GM19324 (cell line): ENCODE data around the gene TNIP2.

Experiments used
- ATAC-seq: cut with Tn5 transposase; IDR thresholded peaks from one replicate; pipeline ENCODE4 v1.9.1; 2021; ENCODE audit warnings: mild to moderate bottlenecking, moderate library complexity; ENCODE audit not compliant: unreplicated experiment, low FRiP score

The TNIP2 gene

GRCh38 chr4:2725380-2725779 lies 30.8 kb downstream of the TNIP2 start:
- no peak for ATAC-seq

- no peak for ATAC-seq
Measured at GRCh38 chr4:2723751-2724150, 32.4 kb downstream of the TNIP2 start.

GRCh38 chr4:2722033-2722432 lies 34.1 kb downstream of the TNIP2 start:
- ATAC-seq = no peak

- no peak for ATAC-seq
Measured at GRCh38 chr4:2721586-2721985, 34.5 kb downstream of the TNIP2 start.

GRCh38 chr4:2716236-2716635 lies 39.9 kb downstream of the TNIP2 start:
- ATAC-seq = no peak

- ATAC-seq = no peak
Measured at GRCh38 chr4:2715426-2715825, 40.7 kb downstream of the TNIP2 start.

GRCh38 chr4:2714918-2715317 lies 41.2 kb downstream of the TNIP2 start:
- ATAC-seq = no peak

GRCh38 chr4:2714061-2714770 lies 41.9 kb downstream of the TNIP2 start:
- ATAC-seq = no peak

GRCh38 chr4:2713337-2713736 lies 42.8 kb downstream of the TNIP2 start:
- no peak for ATAC-seq

- no peak for ATAC-seq
Measured at GRCh38 chr4:2712261-2712842, 43.8 kb downstream of the TNIP2 start.

- ATAC-seq = no peak
Measured at GRCh38 chr4:2702770-2703169, 53.4 kb downstream of the TNIP2 start.

- no peak for ATAC-seq
Measured at GRCh38 chr4:2702361-2702760, 53.8 kb downstream of the TNIP2 start.

- ATAC-seq = no peak
Measured at GRCh38 chr4:2700031-2700430, 56.1 kb downstream of the TNIP2 start.

GRCh38 chr4:2699534-2699933 lies 56.6 kb downstream of the TNIP2 start:
- ATAC-seq = no peak

- ATAC-seq = no peak
Measured at GRCh38 chr4:2698951-2699505, 57.1 kb downstream of the TNIP2 start.

- no peak for ATAC-seq
Measured at GRCh38 chr4:2698504-2698903, 57.6 kb downstream of the TNIP2 start.

- no peak for ATAC-seq
Measured at GRCh38 chr4:2697995-2698414, 58.1 kb downstream of the TNIP2 start.

- ATAC-seq = peak; percentile 96
Measured at GRCh38 chr4:2696423-2696822, 59.7 kb downstream of the TNIP2 start.

- ATAC-seq = no peak
Measured at GRCh38 chr4:2695346-2696060, 60.6 kb downstream of the TNIP2 start.

GRCh38 chr4:2694691-2695090 lies 61.4 kb downstream of the TNIP2 start:
- no peak for ATAC-seq

- no peak for ATAC-seq
Measured at GRCh38 chr4:2691952-2692435, 64.1 kb downstream of the TNIP2 start.
